Spleen (tissue), 11 donors: ENCODE data around the gene VCPKMT. TPM values are rescaled to one million over a fixed set of nuclear protein-coding genes. Genes with fewer than 3 reads are reported as not detected.

Source experiments
- DNase-seq: peaks from one replicate; pipeline ENCODE4 v3.0.0-alpha.2; 2020
- H3K27ac ChIP-seq, 8 donors: fragments of 200-600 bp; sonication (generic) in 7 of 8; 1 replicate in 4 of 8; 2 replicates in 4 of 8; pipeline versions ENCODE4 v1.5.0 to v1.8.0; 2016 to 2021; ENCODE audit warnings: inconsistent platforms in 4 of 8, mild to moderate bottlenecking in 4 of 8, moderate library complexity in 1 of 8
- H3K27me3 ChIP-seq, 7 donors: fragments of 200-600 bp; sonication (generic) in 6 of 7; replicated peaks in 1 of 7; 1 replicate in 4 of 7; 2 replicates in 3 of 7; pipeline versions ENCODE4 v1.5.0 to v1.8.0; 2016 to 2021; ENCODE audit warnings: inconsistent platforms in 3 of 7, mild to moderate bottlenecking in 1 of 7
- H3K36me3 ChIP-seq, 6 donors: fragments of 200-600 bp; sonication (generic) in 5 of 6; 1 replicate in 4 of 6; 2 replicates in 2 of 6; pipeline versions ENCODE4 v1.5.0 to v1.8.0; 2016 to 2021; ENCODE audit warnings: inconsistent platforms in 2 of 6
- H3K4me1 ChIP-seq, 6 donors: fragments of 200-600 bp; sonication (generic) in 5 of 6; 1 replicate in 3 of 6; 2 replicates in 3 of 6; pipeline versions ENCODE4 v1.5.0 to v1.8.0; 2016 to 2021; ENCODE audit warnings: inconsistent platforms in 3 of 6
- H3K4me3 ChIP-seq, 8 donors: fragments of 200-600 bp; sonication (generic) in 7 of 8; 1 replicate in 4 of 8; 2 replicates in 4 of 8; pipeline versions ENCODE4 v1.5.0 to v1.8.0; 2016 to 2021; ENCODE audit warnings: inconsistent platforms in 4 of 8, mild to moderate bottlenecking in 4 of 8, moderate library complexity in 2 of 8
- H3K9me3 ChIP-seq, 8 donors: fragments of 200-600 bp; sonication (generic) in 7 of 8; 1 replicate in 4 of 8; 2 replicates in 4 of 8; pipeline versions ENCODE4 v1.5.0 to v1.8.0; 2016 to 2021; ENCODE audit warnings: inconsistent platforms in 4 of 8
- CTCF ChIP-seq, 11 experiments: fragments of 200-600 bp in 7 of 11; fragments of 450-650 bp in 4 of 11; sonication (generic) in 4 of 11; IDR thresholded peaks in 8 of 11; conservative IDR thresholded peaks in 3 of 11; 1 replicate in 7 of 11; 2 replicates in 4 of 11; pipeline versions ENCODE4 v1.4.0 to v1.8.0; 2016 to 2021; ENCODE audit warnings: antibody characterized with exemption in 11 of 11, inconsistent platforms in 4 of 11, mild to moderate bottlenecking in 1 of 11
- POLR2A ChIP-seq, 3 donors: fragments of 450-650 bp; IDR thresholded peaks; one replicate each; pipeline ENCODE4 v1.5.1; 2017; ENCODE audit warnings: antibody characterized with exemption in 3 of 3, mild to moderate bottlenecking in 1 of 3
- POLR2AphosphoS5 ChIP-seq, 3 donors: sonication (generic); formaldehyde crosslinking; IDR thresholded peaks; one replicate each; pipeline ENCODE4 v1.5.1; 2017; ENCODE audit warnings: antibody characterized with exemption in 3 of 3
- WGBS, 5 donors: extraction: QIAGEN DNeasy Blood & Tissue Kit in 3 of 5; methylation state at CpG; one replicate each; pipeline versions ENCODE4 v1.1.5 to v1.1.7; 2013 to 2018; 5-methylcytosine and 5-hydroxymethylcytosine counted together
- intact Hi-C: fragments of 100-400 bp; cut with DNase I; formaldehyde crosslinking; loops from one replicate; pipeline ENCODE4 v1.15.0; 2023; ENCODE audit warnings: low total_unique reads
- polyA plus RNA-seq, 3 donors: library from polyadenylated mRNA; stranded (reverse); fragments of 200-250 nt; gene quantifications; one replicate each; pipeline ENCODE4 v1.2.1, GENCODE V29; 2013
- total RNA-seq, 7 donors: library from RNA; depleted of rRNA in 3 of 7; stranded (reverse); fragments of >200 nt in 3 of 7; fragmentation: NEBNext Ultra II Directional in 4 of 7; extraction: Animal tissue kit (Norgen Biotek cat#: 25700) in 4 of 7; gene quantifications; one replicate each; pipeline versions ENCODE4 v1.1.0 to v1.2.1, GENCODE V29; 2016 to 2021
- donor health status: healthy with polysubstance abuse.
- donor health status: DM: no; HTN: no; CAD: no; lungs with moderate emphysema.
- donor health status: DM: no; HTN: no; CAD: no.
- donor health status: Bipolar disorder and iron deficiency.
- donor health status: healthy.
- donor health status: DM: no; HTN: no; CAD: no.
- donor health status: DM: yes; HTN: yes; CAD: no.

The VCPKMT gene
- total and polyA plus RNA-seq, 10 donors = 9.2 to 28.8 (median 12.3) TPM

GRCh38 chr14:50100805-50101204 lies 15.6 kb downstream of the VCPKMT start:
- intact Hi-C loops = no loop called here

GRCh38 chr14:50099335-50099734 lies 17.0 kb downstream of the VCPKMT start:
- TF ChIP-seq POLR2A (IDR thresholded peaks at IDR 0.05) = no peak
- TF ChIP-seq CTCF (IDR thresholded peaks at IDR 0.05 in 8 of 11, conservative IDR thresholded peaks at IDR 0.05 in 3 of 11) = no peak
- no peak for TF ChIP-seq POLR2AphosphoS5 (IDR thresholded peaks at IDR 0.05)
- DNase-seq = no peak
- no peaks in the 10 kb centered on the region for H3K9me3 ChIP-seq
- H3K4me3 ChIP-seq = no peak overlapping the region
- WGBS, 5 donors = 85 to 90% (median 86%) methylated on average over 4 of the region's 4 CpGs
- peaks cover 9 to 63% (median 28%) of the 10 kb centered on the region in 6 donors for H3K4me1 ChIP-seq
- H3K36me3 ChIP-seq = peaks cover 0 to 40% (median 0%) of the 10 kb centered on the region in 6 donors
- intact Hi-C loops = loop anchor here (10.0 kb wide), 1 partner anchor 55 kb away; no protein-coding TSS in a partner anchor
- H3K27ac ChIP-seq = no peak overlapping the region
- no peaks in the 10 kb centered on the region for H3K27me3 ChIP-seq

More at GRCh38 chr14:50100805-50101204, 15.6 kb downstream of the VCPKMT start:
- peaks cover 0 to 35% (median 0%) of the 10 kb centered on the region in 6 donors for H3K36me3 ChIP-seq
- no peaks in the 10 kb centered on the region for H3K27me3 ChIP-seq
- no peak overlapping the region for H3K27ac ChIP-seq
- WGBS, 5 donors = 96 to 98% (median 96%) methylated on average over 2 of the region's 2 CpGs
- TF ChIP-seq CTCF (IDR thresholded peaks at IDR 0.05 in 8 of 11, conservative IDR thresholded peaks at IDR 0.05 in 3 of 11) (no peak), POLR2AphosphoS5 (IDR thresholded peaks at IDR 0.05) (no peak), POLR2A (IDR thresholded peaks at IDR 0.05) (no peak)
- peaks cover 3 to 61% (median 22%) of the 10 kb centered on the region in 6 donors for H3K4me1 ChIP-seq
- H3K9me3 ChIP-seq = no peaks in the 10 kb centered on the region
- no peak for DNase-seq
- H3K4me3 ChIP-seq = no peak overlapping the region

GRCh38 chr14:50095895-50096294 lies 20.5 kb downstream of the VCPKMT start:
- 17 to 38% (median 23%) methylated on average over 1 of the region's 1 CpG for WGBS, 5 donors
- no peak for DNase-seq
- H3K9me3 ChIP-seq = no peaks in the 10 kb centered on the region
- H3K27ac ChIP-seq = peak overlapping the region; percentile 52 to 89 (median 79)
- TF ChIP-seq POLR2A (IDR thresholded peaks at IDR 0.05) = no peak
- no peak for TF ChIP-seq POLR2AphosphoS5 (IDR thresholded peaks at IDR 0.05)
- TF ChIP-seq CTCF (IDR thresholded peaks at IDR 0.05 in 8 of 11, conservative IDR thresholded peaks at IDR 0.05 in 3 of 11) = no peak
- H3K4me3 ChIP-seq = peak overlapping the region in 1 of 8 donors; percentile 32
- H3K27me3 ChIP-seq = no peaks in the 10 kb centered on the region
- H3K4me1 ChIP-seq = peaks cover 12 to 75% (median 33%) of the 10 kb centered on the region in 6 donors
- intact Hi-C loops = loop anchor here (10.0 kb wide), 1 partner anchor 51 kb away; no protein-coding TSS in a partner anchor
- H3K36me3 ChIP-seq = peaks cover 0 to 30% (median 0%) of the 10 kb centered on the region in 6 donors

GRCh38 chr14:50094056-50094755 lies 22.2 kb downstream of the VCPKMT start:
- DNase-seq = no peak
- WGBS, 5 donors = 91 to 98% (median 96%) methylated on average over 11 of the region's 11 CpGs
- Histone ChIP-seq H3K27me3 (no peaks in the 10 kb centered on the region), H3K4me1 (peaks cover 12 to 74% (median 33%) of the 10 kb centered on the region in 6 donors), H3K27ac (no peak overlapping the region), H3K4me3 (no peak overlapping the region), H3K9me3 (no peaks in the 10 kb centered on the region), H3K36me3 (peaks cover 0 to 26% (median 0%) of the 10 kb centered on the region in 6 donors)
- intact Hi-C loops = loop anchor here (10.0 kb wide), 1 partner anchor 49 kb away; no protein-coding TSS in a partner anchor
- no peak for TF ChIP-seq CTCF (IDR thresholded peaks at IDR 0.05 in 8 of 11, conservative IDR thresholded peaks at IDR 0.05 in 3 of 11)
- no peak for TF ChIP-seq POLR2AphosphoS5 (IDR thresholded peaks at IDR 0.05)
- no peak for TF ChIP-seq POLR2A (IDR thresholded peaks at IDR 0.05)
